Kidney (tissue), 14 donors: ENCODE measurements around the gene RNF112. TPM values are rescaled to one million over a fixed set of nuclear protein-coding genes. Genes with fewer than 3 reads are reported as not detected.

Experiments used
- DNase-seq, 5 donors: peaks; one replicate each; pipeline ENCODE4 v3.0.0-alpha.2; 2013 to 2020
- FAIRE-seq: peaks from 2 replicates; lab custom pipeline; 2012; peaks lifted over from hg19 to GRCh38; lab: Jason Lieb, UNC
- H3K27ac ChIP-seq, 2 donors: one replicate each; pipeline ENCODE4 v1.7.0; 2013; ENCODE audit warnings: low read depth in 2 of 2, low read length in 2 of 2, inconsistent platforms in 1 of 2
- H3K27me3 ChIP-seq: one replicate; pipeline ENCODE4 v1.7.1; 2013; ENCODE audit warnings: low read length, inconsistent platforms; ENCODE audit not compliant: control insufficient read depth, insufficient read depth
- H3K36me3 ChIP-seq, 3 donors: one replicate each; pipeline versions ENCODE4 v1.7.0 to v1.7.1; 2013; ENCODE audit warnings: low read length in 3 of 3, control low read depth in 1 of 3, inconsistent platforms in 1 of 3; ENCODE audit not compliant: insufficient read depth in 3 of 3, control insufficient read depth in 2 of 3
- H3K4me1 ChIP-seq, 3 donors: one replicate each; pipeline versions ENCODE4 v1.7.0 to v1.7.1; 2013; ENCODE audit warnings: low read length in 3 of 3, inconsistent platforms in 1 of 3, low read depth in 1 of 3; ENCODE audit not compliant: control insufficient read depth in 2 of 3, insufficient read depth in 2 of 3
- H3K4me3 ChIP-seq, 3 donors: one replicate each; pipeline versions ENCODE4 v1.7.0 to v1.8.1; 2013; ENCODE audit warnings: low read length in 3 of 3, control low read depth in 1 of 3, inconsistent platforms in 1 of 3
- H3K9ac ChIP-seq, 3 donors: one replicate each; pipeline versions ENCODE4 v1.7.0 to v1.7.1; 2013; ENCODE audit warnings: low read length in 3 of 3, control low read depth in 1 of 3, inconsistent platforms in 1 of 3
- H3K9me3 ChIP-seq, 3 donors: one replicate each; pipeline versions ENCODE4 v1.7.0 to v1.7.1; 2013; ENCODE audit warnings: low read length in 3 of 3, control low read depth in 1 of 3, inconsistent platforms in 1 of 3; ENCODE audit not compliant: control insufficient read depth in 2 of 3, insufficient read depth in 1 of 3
- intact Hi-C: fragments of 100-400 bp; cut with DNase I; formaldehyde crosslinking; loops from one replicate; pipeline ENCODE4 v1.11.1; 2022
- polyA plus RNA-seq: library from polyadenylated mRNA; stranded (reverse); fragments of 350-450 nt; fragmentation: Illumina TruSeq; extraction: RNeasy Lipid Tissue Mini Kit (QIAGEN cat#74804); gene quantifications from one replicate; pipeline ENCODE4 v1.2.3, GENCODE V29; 2014; ENCODE audit warnings: low read depth, low replicate concordance; ENCODE audit not compliant: insufficient read depth
- total RNA-seq: library from RNA; stranded (reverse); fragmentation: NEBNext Ultra II Directional; extraction: Animal tissue kit (Norgen Biotek cat#: 25700); gene quantifications from one replicate; pipeline ENCODE4 v1.2.1, GENCODE V29; 2021
- TF ChIP-seq, protein P1 (sequence below): IDR thresholded peaks from 3 replicates; pipeline ENCODE4 v1.5.1; 2012; ENCODE audit warnings: mild to moderate bottlenecking, moderate library complexity, borderline replicate concordance; ENCODE audit not compliant: insufficient read depth; ENCODE audit errors: extremely low read depth
- donor health status: control.
- donor health status: control.
- donor health status: control.
- donor health status: control.
- donor health status: control.
- donor health status: DM: yes; HTN: yes; CAD: no.
- donor health status: Normal renal cell carcinoma (clear cell type).

The RNF112 gene
- total and polyA plus RNA-seq, 2 donors from 2014 or later, result 0.99 to 7.3 TPM

DNA sequence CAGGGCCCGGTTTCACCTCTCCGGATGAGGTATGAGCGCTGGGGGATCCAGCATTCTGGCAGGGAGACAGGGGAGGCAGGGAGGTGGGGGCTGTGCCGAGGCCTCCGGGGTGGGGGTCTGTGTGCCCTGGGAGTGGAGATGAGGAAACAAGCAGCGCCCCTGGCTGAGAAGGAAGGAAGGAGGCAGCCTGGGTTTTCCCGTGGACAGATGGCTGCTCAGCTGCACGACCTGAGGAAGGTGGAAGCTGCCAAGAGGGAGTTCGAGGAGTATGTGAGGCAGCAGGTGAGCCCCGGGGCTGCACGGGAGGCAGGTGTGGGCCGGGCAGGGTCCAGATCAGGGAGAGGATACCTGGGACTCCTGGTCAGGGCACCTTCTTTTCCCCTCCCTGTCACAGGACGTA lies 4.3 kb downstream of the RNF112 start:
- H3K4me3 ChIP-seq, result no peak overlapping the region
- no peak overlapping the region for H3K27ac ChIP-seq
- FAIRE-seq (no peak), DNase-seq (no peak)
- no peaks in the 10 kb centered on the region for H3K27me3 ChIP-seq
- H3K9me3 ChIP-seq, result no peaks in the 10 kb centered on the region
- TF ChIP-seq, protein P1, sequence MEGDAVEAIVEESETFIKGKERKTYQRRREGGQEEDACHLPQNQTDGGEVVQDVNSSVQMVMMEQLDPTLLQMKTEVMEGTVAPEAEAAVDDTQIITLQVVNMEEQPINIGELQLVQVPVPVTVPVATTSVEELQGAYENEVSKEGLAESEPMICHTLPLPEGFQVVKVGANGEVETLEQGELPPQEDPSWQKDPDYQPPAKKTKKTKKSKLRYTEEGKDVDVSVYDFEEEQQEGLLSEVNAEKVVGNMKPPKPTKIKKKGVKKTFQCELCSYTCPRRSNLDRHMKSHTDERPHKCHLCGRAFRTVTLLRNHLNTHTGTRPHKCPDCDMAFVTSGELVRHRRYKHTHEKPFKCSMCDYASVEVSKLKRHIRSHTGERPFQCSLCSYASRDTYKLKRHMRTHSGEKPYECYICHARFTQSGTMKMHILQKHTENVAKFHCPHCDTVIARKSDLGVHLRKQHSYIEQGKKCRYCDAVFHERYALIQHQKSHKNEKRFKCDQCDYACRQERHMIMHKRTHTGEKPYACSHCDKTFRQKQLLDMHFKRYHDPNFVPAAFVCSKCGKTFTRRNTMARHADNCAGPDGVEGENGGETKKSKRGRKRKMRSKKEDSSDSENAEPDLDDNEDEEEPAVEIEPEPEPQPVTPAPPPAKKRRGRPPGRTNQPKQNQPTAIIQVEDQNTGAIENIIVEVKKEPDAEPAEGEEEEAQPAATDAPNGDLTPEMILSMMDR, result no peak
- no peaks in the 10 kb centered on the region for H3K4me1 ChIP-seq
- no peak overlapping the region for H3K9ac ChIP-seq
- intact Hi-C loops, result no loop called here
- no peaks in the 10 kb centered on the region for H3K36me3 ChIP-seq

- intact Hi-C loops, result no loop called here
- Histone ChIP-seq H3K4me3 (no peak overlapping the region), H3K27ac (no peak overlapping the region), H3K9ac (no peak overlapping the region), H3K4me1 (no peaks in the 10 kb centered on the region), H3K9me3 (no peaks in the 10 kb centered on the region), H3K36me3 (no peaks in the 10 kb centered on the region), H3K27me3 (no peaks in the 10 kb centered on the region)
- DNase-seq, result no peak
- TF ChIP-seq, protein P1, result no peak
- no peak for FAIRE-seq
Measured at GRCh38 chr17:19415806-19416775, 5.1 kb downstream of the RNF112 start.

- Histone ChIP-seq H3K9me3 (no peaks in the 10 kb centered on the region), H3K27ac (no peak overlapping the region), H3K36me3 (no peaks in the 10 kb centered on the region), H3K4me3 (no peak overlapping the region), H3K27me3 (no peaks in the 10 kb centered on the region), H3K4me1 (no peaks in the 10 kb centered on the region), H3K9ac (no peak overlapping the region)
- FAIRE-seq (no peak), DNase-seq (no peak)
- TF ChIP-seq, protein P1, result no peak
- intact Hi-C loops, result no loop called here
Measured at GRCh38 chr17:19417611-19418010, 6.6 kb downstream of the RNF112 start.
